ENCODE data around the gene TMIGD1. TPM values are rescaled to one million over a fixed set of nuclear protein-coding genes. Genes with fewer than 3 reads are reported as not detected.
"Not testable (repeated sequence)": the region's sequence is repeated elsewhere in the genome, so short reads cannot be mapped to it uniquely, and the experiment has no call there.

Gene TMIGD1
- total RNA-seq, 2 donors from 2014 or later, result not detected

- no peaks in the 10 kb centered on the region for H3K9me3 Mint-ChIP-seq
- H3K36me3 Mint-ChIP-seq, result no peaks in the 10 kb centered on the region
- H3K27ac Mint-ChIP-seq, result no peak overlapping the region
- DNase-seq (ENCODE audit: low spot score in 2 of 2) (no peak), ATAC-seq (no peak)
Observed at GRCh38 chr17:30344283-30345088, 10.6 kb upstream of the TMIGD1 start.

DNA sequence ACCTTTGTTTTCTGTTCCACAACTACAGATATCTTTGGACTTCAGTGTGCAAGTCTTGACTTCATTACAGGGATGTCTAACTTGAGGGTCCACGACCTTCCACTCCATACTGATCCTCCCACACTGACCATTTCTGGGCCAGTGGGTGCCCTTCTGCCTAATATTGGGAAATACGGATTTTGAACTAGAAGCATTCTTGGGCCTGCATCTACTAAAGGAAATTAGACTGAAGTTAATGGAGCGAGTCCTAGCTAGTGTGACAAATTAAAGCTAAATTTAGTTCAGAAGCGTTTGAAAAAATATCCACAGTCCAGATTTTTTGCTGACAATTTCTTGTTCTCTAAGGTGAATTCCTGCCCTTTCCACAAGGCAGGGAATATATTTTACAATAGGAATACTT lies 9.9 kb upstream of the TMIGD1 start:
- Mint-ChIP-seq H3K9me3 (no peaks in the 10 kb centered on the region), H3K27ac (no peak overlapping the region), H3K36me3 (no peaks in the 10 kb centered on the region)
- ATAC-seq, result no peak
- no peak for DNase-seq (ENCODE audit: low spot score in 2 of 2)

DNA sequence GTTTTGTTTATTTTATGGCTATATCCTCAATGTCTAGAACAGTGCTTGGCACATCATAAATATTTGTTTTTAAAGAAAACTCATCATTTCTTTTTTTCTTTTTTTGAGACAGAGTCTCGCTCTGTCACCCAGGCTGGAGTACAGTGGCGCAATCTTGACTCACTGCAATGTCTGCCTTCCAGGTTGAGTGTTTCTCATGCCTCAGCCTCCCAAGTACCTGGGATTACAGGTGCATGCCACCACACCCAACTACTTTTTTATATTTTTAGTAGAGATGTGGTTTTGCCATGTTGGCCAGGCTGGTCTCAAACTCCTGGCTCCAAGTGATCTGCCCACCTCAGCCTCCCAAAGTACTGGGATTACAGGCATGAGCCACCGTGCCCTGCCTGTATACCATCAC lies 9.4 kb upstream of the TMIGD1 start:
- not testable (repeated sequence) for ATAC-seq; H3K9me3 Mint-ChIP-seq; DNase-seq (ENCODE audit: low spot score in 2 of 2); H3K36me3 Mint-ChIP-seq; H3K27ac Mint-ChIP-seq

DNA sequence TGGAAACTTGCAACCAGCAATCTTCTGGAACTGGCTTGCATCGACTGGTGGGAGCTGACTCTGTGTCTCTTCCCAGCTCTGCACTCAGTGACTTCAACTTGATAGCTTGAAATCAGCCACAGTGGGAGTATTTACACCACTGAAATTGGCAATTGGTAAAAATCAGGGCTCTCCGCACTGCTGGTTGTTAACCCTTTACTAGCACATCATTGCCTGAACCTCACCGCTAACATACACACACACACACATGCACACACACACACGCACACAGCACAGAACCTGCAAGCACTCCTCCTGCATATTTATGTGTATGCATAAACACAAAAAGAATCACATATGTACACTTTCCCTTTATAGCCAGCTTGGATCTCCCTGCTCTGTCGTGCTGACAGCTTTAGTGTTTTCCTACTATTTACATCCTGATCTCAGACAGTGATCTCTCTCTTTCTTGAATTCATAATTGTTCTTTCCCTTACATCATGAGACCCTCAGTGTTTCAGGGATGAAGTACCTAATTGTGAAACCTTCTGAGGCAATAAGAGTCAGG lies 7.9 kb upstream of the TMIGD1 start:
- Mint-ChIP-seq H3K36me3 (no peaks in the 10 kb centered on the region), H3K27ac (no peak overlapping the region), H3K9me3 (no peaks in the 10 kb centered on the region)
- ATAC-seq (no peak), DNase-seq (ENCODE audit: low spot score in 2 of 2) (no peak)

DNA sequence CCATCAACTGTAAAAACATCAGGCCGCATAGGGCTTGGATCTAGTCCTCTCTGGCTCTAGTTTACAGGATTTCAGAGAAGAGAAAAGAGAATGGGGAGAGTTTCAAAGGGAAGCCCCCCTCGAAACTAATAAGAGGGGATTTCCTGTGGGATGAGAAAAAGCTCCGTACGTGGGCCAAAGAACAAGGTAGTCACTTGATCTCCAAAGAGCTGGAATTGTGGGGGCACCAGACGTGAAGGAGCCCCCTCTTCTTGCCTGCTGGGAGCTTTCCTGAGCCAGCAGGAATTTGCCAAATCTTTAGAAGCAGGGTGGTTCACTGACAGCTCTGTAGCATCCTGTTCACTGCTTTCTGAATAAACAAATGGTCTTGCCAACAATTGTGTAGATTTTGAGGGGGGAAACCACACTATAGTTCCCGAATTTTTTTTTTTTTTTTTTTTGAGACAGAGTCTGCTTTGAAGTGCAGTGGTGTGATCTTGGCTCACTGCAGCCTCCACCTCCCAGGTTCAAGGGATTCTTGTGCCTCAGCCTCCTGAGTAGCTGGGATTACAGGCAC lies 7.0 kb upstream of the TMIGD1 start:
- DNase-seq (ENCODE audit: low spot score in 2 of 2) (no peak), ATAC-seq (no peak)
- no peak overlapping the region for H3K27ac Mint-ChIP-seq
- no peaks in the 10 kb centered on the region for H3K36me3 Mint-ChIP-seq
- H3K9me3 Mint-ChIP-seq, result peaks cover 0 to under 1% of the 10 kb centered on the region in 2 donors

DNA sequence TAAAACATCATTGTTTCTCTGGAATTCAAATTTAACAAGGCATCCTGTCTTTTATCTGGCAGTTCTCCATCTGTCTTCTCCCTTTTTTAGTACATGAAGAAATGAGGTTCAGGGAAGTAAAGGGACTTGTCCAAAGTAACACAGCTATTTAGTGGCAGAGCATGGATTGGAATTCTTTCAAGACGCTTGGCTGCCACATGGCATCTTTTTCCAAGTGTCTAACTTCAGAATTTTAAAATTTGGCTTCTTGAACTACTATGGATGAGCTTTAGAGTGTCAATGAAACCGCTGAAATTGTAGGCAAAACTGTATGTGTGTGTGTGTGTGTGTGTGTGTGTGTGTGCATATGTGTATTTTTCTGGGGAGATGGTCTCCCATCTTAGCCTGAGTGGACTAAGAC lies 5.2 kb upstream of the TMIGD1 start:
- Mint-ChIP-seq H3K27ac (no peak overlapping the region), H3K9me3 (peaks cover 0 to 7% of the 10 kb centered on the region in 2 donors), H3K36me3 (no peaks in the 10 kb centered on the region)
- ATAC-seq (no peak), DNase-seq (ENCODE audit: low spot score in 2 of 2) (no peak)

DNA sequence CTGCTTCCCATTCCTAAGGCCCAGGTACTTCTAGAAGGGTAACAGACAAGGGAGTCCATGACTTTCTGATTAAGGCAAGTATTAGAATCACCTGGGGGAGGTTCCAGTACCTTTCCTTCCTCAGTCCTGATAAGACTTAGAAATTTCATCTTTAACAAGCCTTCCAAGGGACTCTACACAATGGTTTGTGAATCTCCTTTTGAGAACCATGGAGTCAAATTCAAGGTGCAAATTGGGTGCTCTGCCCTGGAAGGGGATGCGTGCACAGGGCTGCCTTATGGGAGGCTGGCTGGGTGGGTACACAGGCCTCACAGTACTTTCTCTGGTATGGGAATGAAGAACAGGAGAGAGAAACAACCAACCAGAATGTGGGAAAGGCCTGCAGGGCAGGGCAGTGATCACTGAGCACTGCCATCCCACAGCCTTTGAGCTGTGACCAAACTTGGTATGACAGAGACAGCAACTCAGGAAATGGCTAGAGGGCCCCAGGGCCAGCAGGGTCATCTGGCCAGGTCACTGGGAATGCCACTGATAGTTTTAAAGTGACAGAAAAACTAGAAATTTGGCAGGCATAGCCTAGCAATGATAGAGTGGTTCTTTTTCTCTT lies 3.6 kb upstream of the TMIGD1 start:
- DNase-seq (ENCODE audit: low spot score in 2 of 2) (no peak), ATAC-seq (no peak)
- Mint-ChIP-seq H3K27ac (no peak overlapping the region), H3K36me3 (no peaks in the 10 kb centered on the region), H3K9me3 (peaks cover 0 to 7% of the 10 kb centered on the region in 2 donors)

GRCh38 chr17:30336369-30337171 lies 2.7 kb upstream of the TMIGD1 start:
- peak; percentile 14 to 25 for ATAC-seq
- Mint-ChIP-seq H3K36me3 (no peaks in the 10 kb centered on the region), H3K9me3 (peaks cover 0 to 7% of the 10 kb centered on the region in 2 donors), H3K27ac (no peak overlapping the region)
- DNase-seq (ENCODE audit: low spot score in 2 of 2), result peak in 1 of 2 donors; percentile 71

GRCh38 chr17:30334421-30334820 lies 564 bp upstream of the TMIGD1 start:
- Mint-ChIP-seq H3K27ac (no peak overlapping the region), H3K9me3 (peaks cover 0 to 7% of the 10 kb centered on the region in 2 donors), H3K36me3 (no peaks in the 10 kb centered on the region)
- ATAC-seq (no peak), DNase-seq (ENCODE audit: low spot score in 2 of 2) (no peak)

DNA sequence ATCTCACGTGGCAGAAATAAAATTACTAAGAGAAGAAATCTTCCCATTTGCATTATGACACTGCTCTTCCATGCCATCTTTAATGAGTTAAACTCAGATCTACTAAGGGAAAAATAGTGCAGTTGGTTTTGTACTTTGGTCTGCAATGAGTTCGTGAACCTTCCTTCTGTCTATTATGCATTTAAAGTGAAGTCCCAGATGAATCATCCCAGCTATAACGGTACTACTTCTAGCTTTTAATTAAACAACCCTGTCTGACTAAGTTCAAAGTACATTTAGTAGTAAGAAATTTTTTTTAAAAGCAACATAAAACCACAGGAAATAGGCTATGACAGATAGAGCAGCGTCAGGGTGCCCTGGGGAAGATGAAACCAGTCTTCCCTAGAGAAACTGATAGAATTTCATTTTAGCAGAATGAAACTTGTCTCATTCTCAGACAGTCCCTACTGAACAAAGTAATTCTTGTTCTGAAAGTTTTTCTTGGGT lies 1.8 kb downstream of the TMIGD1 start:
- DNase-seq (ENCODE audit: low spot score in 2 of 2) (peak in 1 of 2 donors; percentile 29), ATAC-seq (peak; percentile 94 to 96)
- peaks cover 0 to 7% of the 10 kb centered on the region in 2 donors for H3K9me3 Mint-ChIP-seq
- H3K27ac Mint-ChIP-seq, result peak overlapping the region; percentile 69 to 78
- no peaks in the 10 kb centered on the region for H3K36me3 Mint-ChIP-seq

DNA sequence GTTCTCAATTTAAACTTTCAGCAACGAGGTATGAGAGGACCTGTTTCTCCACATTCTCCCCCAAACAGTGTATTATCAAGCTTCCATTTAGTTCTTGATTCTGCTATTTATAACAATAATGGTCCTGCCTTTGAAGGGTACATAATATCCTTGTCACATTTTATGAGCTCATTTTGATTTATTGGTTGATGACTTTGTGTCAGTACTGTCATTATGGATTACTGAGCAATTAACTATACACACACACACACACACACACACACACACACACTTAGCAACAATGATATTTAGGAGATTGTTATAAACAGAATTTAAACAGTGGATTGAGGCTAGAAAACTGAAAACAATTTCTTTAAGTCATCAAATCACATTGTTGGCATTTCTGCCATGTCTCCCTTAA lies 7.0 kb downstream of the TMIGD1 start:
- no peak for DNase-seq (ENCODE audit: low spot score in 2 of 2)
- ATAC-seq, result no peak
- H3K27ac Mint-ChIP-seq, result no peak overlapping the region
- no peaks in the 10 kb centered on the region for H3K36me3 Mint-ChIP-seq
- H3K9me3 Mint-ChIP-seq, result no peaks in the 10 kb centered on the region

DNA sequence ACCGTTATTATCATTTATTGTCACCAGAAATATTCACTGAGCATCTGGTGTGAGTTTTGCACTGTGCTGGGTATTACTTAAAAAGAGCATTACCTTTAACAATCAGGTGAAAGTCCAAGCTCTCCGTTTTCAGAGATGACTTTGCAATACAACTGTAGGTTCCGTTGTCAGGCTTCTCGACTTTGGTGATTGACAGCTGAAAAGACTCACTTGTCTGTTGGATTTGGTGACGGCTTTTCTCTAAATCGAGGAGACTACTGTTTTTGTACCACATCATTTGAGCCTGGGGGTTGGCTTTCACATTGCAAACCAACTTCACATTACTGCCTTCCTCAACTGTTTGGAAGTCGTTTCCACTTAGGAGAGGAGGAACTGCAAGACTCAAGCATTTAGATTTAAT lies 9.1 kb downstream of the TMIGD1 start:
- H3K27ac Mint-ChIP-seq, result no peak overlapping the region
- ATAC-seq (no peak), DNase-seq (ENCODE audit: low spot score in 2 of 2) (no peak)
- H3K9me3 Mint-ChIP-seq, result no peaks in the 10 kb centered on the region
- H3K36me3 Mint-ChIP-seq, result no peaks in the 10 kb centered on the region

DNA sequence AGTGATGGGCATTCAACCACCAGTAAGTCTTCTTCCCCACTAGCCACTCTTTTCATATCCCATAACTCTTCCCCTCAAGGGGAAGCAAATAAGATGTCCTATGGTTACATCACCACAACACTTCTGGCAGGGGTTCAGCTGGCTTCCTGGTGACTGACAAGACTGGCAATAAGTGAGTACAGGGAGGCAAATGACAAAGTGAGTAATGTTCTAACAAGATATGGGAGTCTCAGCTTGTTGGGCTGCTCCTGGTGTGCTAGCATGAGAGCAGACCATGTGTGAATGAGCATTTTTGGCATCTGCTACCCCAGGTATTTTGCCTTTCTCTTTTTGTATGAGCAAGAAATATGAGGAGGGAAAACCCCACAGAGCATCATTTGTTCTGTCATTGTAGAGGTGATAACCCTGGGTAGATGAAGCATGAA lies 9.9 kb downstream of the TMIGD1 start:
- Mint-ChIP-seq H3K9me3 (no peaks in the 10 kb centered on the region), H3K36me3 (no peaks in the 10 kb centered on the region), H3K27ac (peak overlapping the region in 1 of 2 donors; percentile 27)
- DNase-seq (ENCODE audit: low spot score in 2 of 2), result peak in 1 of 2 donors; percentile 17
- ATAC-seq, result peak; percentile 97 to 98

GRCh38 chr17:30323262-30323894 lies 10.5 kb downstream of the TMIGD1 start:
- no peaks in the 10 kb centered on the region for H3K36me3 Mint-ChIP-seq
- peak overlapping the region in 1 of 2 donors; percentile 27 for H3K27ac Mint-ChIP-seq
- ATAC-seq (peak in 1 of 2 donors; percentile 7), DNase-seq (ENCODE audit: low spot score in 2 of 2) (no peak)
- no peaks in the 10 kb centered on the region for H3K9me3 Mint-ChIP-seq

DNA sequence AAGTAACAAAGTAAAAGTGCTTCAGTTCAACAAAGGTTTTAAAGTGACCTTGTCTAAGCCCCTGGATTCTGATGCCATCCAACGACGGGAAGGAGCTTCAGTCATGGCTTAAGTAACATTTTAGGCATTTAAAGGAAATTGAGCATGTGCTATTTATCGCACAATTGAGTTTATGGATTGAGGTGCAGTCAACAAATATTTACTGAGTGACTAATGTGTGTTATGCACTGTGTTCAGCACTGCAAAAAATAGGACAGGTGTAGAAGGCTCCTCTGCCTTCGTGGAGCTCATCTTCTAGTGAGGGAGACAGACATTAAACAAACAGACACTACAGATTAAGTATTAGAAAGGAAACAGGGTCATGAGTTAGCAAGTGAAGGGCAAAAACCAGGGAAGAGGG lies 12.5 kb downstream of the TMIGD1 start:
- Mint-ChIP-seq H3K9me3 (no peaks in the 10 kb centered on the region), H3K36me3 (no peaks in the 10 kb centered on the region), H3K27ac (no peak overlapping the region)
- ATAC-seq (no peak), DNase-seq (ENCODE audit: low spot score in 2 of 2) (no peak)

DNA sequence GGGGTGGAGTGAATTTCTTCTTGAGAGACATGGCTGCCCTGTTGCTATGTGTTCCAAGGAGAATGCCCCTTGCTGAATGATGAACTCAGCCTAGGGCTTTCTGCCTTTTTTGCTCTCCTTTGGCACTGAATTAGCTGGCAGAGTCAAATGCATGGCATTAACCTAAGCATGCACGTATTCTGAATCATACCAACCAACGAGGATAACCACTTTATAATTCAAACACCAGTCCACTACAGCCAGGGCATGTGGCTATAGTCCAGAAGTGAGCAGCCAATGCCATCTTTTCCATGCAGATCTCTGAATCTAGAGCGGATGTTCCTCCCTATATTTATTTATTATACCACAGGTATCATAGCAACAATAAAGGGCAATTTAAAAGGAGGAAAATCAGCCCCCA lies 15.7 kb downstream of the TMIGD1 start:
- no peaks in the 10 kb centered on the region for H3K36me3 Mint-ChIP-seq
- no peak for DNase-seq (ENCODE audit: low spot score in 2 of 2)
- ATAC-seq, result no peak
- H3K27ac Mint-ChIP-seq, result no peak overlapping the region
- H3K9me3 Mint-ChIP-seq, result no peaks in the 10 kb centered on the region
